K562 (cell line): ENCODE results near the gene TMEM39A.

Source experiments
- CCAR2 ChIP-seq: fragments of 200-400 bp; formaldehyde crosslinking; IDR thresholded peaks from 2 replicates; pipeline ENCODE4 v1.6.1; 2017; ENCODE audit warnings: mild to moderate bottlenecking, low read depth, low read length
- CTCF ChIP-seq, 3 experiments: IDR thresholded peaks in 2 of 3; conservative IDR thresholded peaks in 1 of 3; 2 replicates each; pipeline ENCODE4 v1.5.1; 2011 to 2012; ENCODE audit warnings: low read length in 3 of 3, mild to moderate bottlenecking in 3 of 3, control low read depth in 2 of 3, improper control_type of control experiment in 1 of 3, inconsistent platforms in 1 of 3, low read depth in 1 of 3, mixed read lengths in 1 of 3, moderate library complexity in 1 of 3; ENCODE audit not compliant: insufficient read depth in 2 of 3
- ELF2 ChIP-seq: fragments of 250-450 bp; sonication (Bioruptor Pico); IDR thresholded peaks from 2 replicates; pipeline ENCODE4 v1.5.0; 2021; ENCODE audit warnings: mild to moderate bottlenecking
- FOSL1 ChIP-seq: fragments of 200-800 bp; sonication (Bioruptor generic); conservative IDR thresholded peaks from 2 replicates; pipeline ENCODE4 v1.6.1; 2016; ENCODE audit warnings: missing genetic modification characterization, missing compliant biosample characterization
- HMGXB4 ChIP-seq: sonication (generic); formaldehyde crosslinking; IDR thresholded peaks from 2 replicates; pipeline ENCODE4 v1.8.1; 2023; ENCODE audit warnings: mild to moderate bottlenecking, missing genetic modification reagents
- KAT7 ChIP-seq: sonication (generic); formaldehyde crosslinking; IDR thresholded peaks from 2 replicates; pipeline ENCODE4 v1.8.0; 2022; ENCODE audit warnings: missing genetic modification reagents, mild to moderate bottlenecking, borderline replicate concordance
- MLX ChIP-seq, 2 experiments: fragments of 450-650 bp in 1 of 2; sonication (generic) in 1 of 2; formaldehyde crosslinking; conservative IDR thresholded peaks; 2 replicates each; pipeline versions ENCODE4 v1.4.0 to v1.8.1; 2020 to 2022; ENCODE audit warnings: mild to moderate bottlenecking in 1 of 2, missing genetic modification reagents in 1 of 2
- NFYB ChIP-seq: IDR thresholded peaks from 2 replicates; pipeline ENCODE4 v1.6.1; 2011; ENCODE audit warnings: mild to moderate bottlenecking, moderate library complexity; ENCODE audit not compliant: insufficient read length; ENCODE audit errors: extremely low read depth
- SP1 ChIP-seq: sonication (generic); formaldehyde crosslinking; IDR thresholded peaks from 2 replicates; pipeline ENCODE4 v1.8.1; 2022; ENCODE audit warnings: mild to moderate bottlenecking, missing genetic modification reagents
- SPI1 ChIP-seq: IDR thresholded peaks from 2 replicates; pipeline ENCODE4 v1.6.1; 2011; ENCODE audit warnings: low read depth, low read length, control low read depth, borderline replicate concordance
- ZNF644 ChIP-seq: fragments of 200-800 bp; sonication (Bioruptor generic); IDR thresholded peaks from 2 replicates; pipeline ENCODE4 v1.6.1; 2016; ENCODE audit warnings: low read depth, missing genetic modification characterization, missing compliant biosample characterization
- ZNF717 ChIP-seq: fragments of 250-450 bp; sonication (Bioruptor Pico); IDR thresholded peaks from 2 replicates; pipeline ENCODE4 v1.5.0; 2021

- no peak for TF ChIP-seq NFYB
- no peak for TF ChIP-seq KAT7
- TF ChIP-seq FOSL1: no peak; the same call in 1 of the 2 replicates
- TF ChIP-seq ZNF717: no peak
- no peak for TF ChIP-seq CTCF (IDR thresholded peaks at IDR 0.05 in 2 of 3, conservative IDR thresholded peaks at IDR 0.05 in 1 of 3; ENCODE audit: insufficient read depth in 2 of 3, low read depth in 1 of 3, low read length in 3 of 3)
- TF ChIP-seq CCAR2: no peak
- no peak for TF ChIP-seq MLX (CRISPR knock-in tag; conservative IDR thresholded peaks at IDR 0.05)
- no peak for TF ChIP-seq ELF2 (CRISPR knock-in tag)
- no peak for TF ChIP-seq SPI1
- no peak for TF ChIP-seq SP1
- TF ChIP-seq ZNF644 (tag): no peak
- no peak for TF ChIP-seq HMGXB4 (CRISPR knock-in tag)
These were observed 44.9 kb upstream of the TMEM39A start for GRCh38 chr3:119508172-119508845.
